Activated T-helper 1 cell treated with anti-CD3 and anti-CD28 coated beads, Interleukin-12 subunit alpha, Interleukin-12 subunit beta, Interleukin-2, Interleukin-4 antibody, amounts not matched to agents 30 ng/mL and 10 ng/mL and 1 ng/mL, durations not matched to agents 14 hours and 24 hours and 36 hours (primary cell): Measurements from ENCODE around the gene FIBIN. TPM values are rescaled to one million over a fixed set of nuclear protein-coding genes. Genes with fewer than 3 reads are reported as not detected.

Experiments
- DNase-seq: peaks from one replicate; pipeline ENCODE4 v3.0.0; 2021; ENCODE audit warnings: low spot score
- H3K27ac Mint-ChIP-seq: one replicate; pipeline ENCODE4 v1.8.0; 2021; ENCODE audit warnings: mild to moderate bottlenecking, mixed read lengths
- H3K27me3 Mint-ChIP-seq: one replicate; pipeline ENCODE4 v1.8.0; 2022; ENCODE audit warnings: mild to moderate bottlenecking, moderate library complexity, mixed read lengths; ENCODE audit not compliant: insufficient read depth
- H3K36me3 Mint-ChIP-seq: one replicate; pipeline ENCODE4 v1.8.0; 2021; ENCODE audit warnings: low read depth, mixed read lengths
- H3K4me1 Mint-ChIP-seq: one replicate; pipeline ENCODE4 v1.8.0; 2021; ENCODE audit warnings: low read depth, mixed read lengths
- H3K4me3 Mint-ChIP-seq: one replicate; pipeline ENCODE4 v1.8.0; 2021; ENCODE audit warnings: mild to moderate bottlenecking, moderate library complexity, mixed read lengths
- H3K9me3 Mint-ChIP-seq: one replicate; pipeline ENCODE4 v1.8.0; 2021; ENCODE audit warnings: mixed read lengths
- intact Hi-C: fragments of 100-400 bp; cut with micrococcal nuclease; formaldehyde crosslinking; loops from one replicate; pipeline ENCODE4 v1.15.1; 2024
- total RNA-seq: library from RNA; stranded (reverse); gene quantifications from 2 replicates; pipeline ENCODE4 v1.2.3, GENCODE V29; 2022

The FIBIN gene
- total RNA-seq, 1 donor from 2014 or later: not detected

DNA sequence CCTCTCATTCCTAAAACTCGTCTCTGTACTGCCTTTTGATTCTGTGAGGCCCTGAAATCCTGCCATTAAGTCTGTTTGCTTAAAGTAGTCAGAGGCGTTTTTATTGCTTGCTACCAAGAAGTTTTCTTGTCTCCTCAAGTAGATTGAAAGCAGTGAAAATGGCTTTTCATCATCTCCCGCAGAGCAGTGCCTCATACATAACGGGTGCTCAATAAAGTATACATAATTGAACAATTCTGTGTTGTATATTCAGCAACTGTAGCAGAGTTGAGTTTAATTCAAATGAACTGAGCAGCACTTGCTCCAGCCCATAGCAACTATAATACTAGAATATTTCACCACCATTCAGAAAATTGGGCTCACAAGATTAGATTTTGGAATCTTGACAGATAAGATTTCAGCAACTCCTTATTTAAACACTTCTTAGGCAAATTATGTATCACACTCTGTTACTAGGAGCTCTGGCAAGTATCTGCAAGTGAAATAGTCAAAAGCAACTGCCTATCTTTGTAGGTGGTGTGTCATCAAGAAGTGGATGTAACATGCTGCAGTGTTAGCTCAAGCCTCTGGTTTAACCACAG is 20.0 kb downstream of the FIBIN start:
- Mint-ChIP-seq H3K9me3 (no peaks in the 10 kb centered on the region), H3K27ac (no peak overlapping the region), H3K4me1 (no peaks in the 10 kb centered on the region), H3K4me3 (no peak overlapping the region), H3K36me3 (no peaks in the 10 kb centered on the region), H3K27me3 (no peaks in the 10 kb centered on the region)
- DNase-seq: no peak
- intact Hi-C loops: no loop called here

DNA sequence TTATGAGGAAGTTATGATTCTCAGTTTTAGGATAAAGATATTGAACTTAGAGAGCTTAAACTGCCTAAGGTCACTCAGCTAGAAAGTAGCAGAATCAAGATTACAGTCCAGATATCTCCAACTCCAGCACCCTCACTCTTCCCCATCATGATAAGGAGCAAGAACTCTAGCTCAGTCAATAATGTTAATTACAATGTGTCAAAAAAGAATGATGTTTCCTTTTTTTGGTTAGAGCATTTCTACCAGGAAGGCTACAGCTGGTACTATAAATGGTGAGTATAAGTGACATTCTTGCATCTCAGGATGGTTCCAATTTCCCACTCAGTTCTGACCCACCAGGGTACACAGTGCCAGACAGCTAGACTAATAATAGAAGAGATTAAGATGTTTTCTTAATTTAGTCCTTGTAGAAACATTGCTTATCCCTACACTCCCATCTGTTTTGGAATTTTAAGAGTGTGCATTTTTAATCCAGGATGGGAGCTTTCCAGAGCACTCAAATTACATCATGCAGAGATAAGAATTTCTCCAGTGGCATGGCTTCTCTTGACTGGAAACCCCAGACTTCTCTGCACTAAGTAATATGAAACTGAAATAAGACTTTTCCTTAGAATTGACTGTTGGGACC is 25.1 kb downstream of the FIBIN start:
- H3K36me3 Mint-ChIP-seq: no peaks in the 10 kb centered on the region
- intact Hi-C loops: no loop called here
- no peak overlapping the region for H3K4me3 Mint-ChIP-seq
- no peaks in the 10 kb centered on the region for H3K4me1 Mint-ChIP-seq
- H3K27me3 Mint-ChIP-seq: no peaks in the 10 kb centered on the region
- DNase-seq: no peak
- no peaks in the 10 kb centered on the region for H3K9me3 Mint-ChIP-seq
- H3K27ac Mint-ChIP-seq: no peak overlapping the region

- Mint-ChIP-seq H3K4me3 (no peak overlapping the region), H3K27me3 (no peaks in the 10 kb centered on the region), H3K36me3 (no peaks in the 10 kb centered on the region), H3K9me3 (peaks cover 4% of the 10 kb centered on the region), H3K4me1 (no peaks in the 10 kb centered on the region), H3K27ac (no peak overlapping the region)
- intact Hi-C loops: no loop called here
- no peak for DNase-seq
These were observed 26.8 kb downstream of the FIBIN start for GRCh38 chr11:27020751-27021150.

DNA sequence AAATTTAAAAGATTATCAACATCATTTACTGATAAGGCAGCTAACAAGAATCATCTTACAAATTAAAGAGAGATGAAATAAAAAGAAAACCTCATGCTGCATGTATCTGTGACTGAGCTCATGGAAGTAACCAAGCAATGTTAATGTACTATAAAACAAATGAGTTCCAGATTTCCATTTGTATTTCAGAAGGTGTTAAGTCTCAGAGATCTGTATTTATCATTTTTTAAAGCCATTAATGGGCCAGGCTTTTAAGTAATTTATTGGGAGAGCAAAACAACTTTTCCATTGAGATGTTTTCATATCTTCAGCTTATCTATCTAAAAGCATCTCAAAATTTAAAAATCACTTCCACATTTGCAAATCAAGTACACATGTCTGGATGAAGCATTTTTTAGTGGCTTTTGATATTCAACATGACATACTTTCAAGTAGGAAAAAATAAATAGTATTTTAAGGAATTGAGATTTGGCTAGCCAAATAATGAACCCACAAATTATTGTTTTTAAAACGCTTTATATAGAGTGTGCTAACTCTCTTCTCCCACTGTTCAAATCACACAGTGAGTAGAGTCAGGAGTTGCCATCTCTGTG is 28.8 kb downstream of the FIBIN start:
- no peaks in the 10 kb centered on the region for H3K4me1 Mint-ChIP-seq
- H3K36me3 Mint-ChIP-seq: no peaks in the 10 kb centered on the region
- intact Hi-C loops: no loop called here
- no peak for DNase-seq
- H3K27me3 Mint-ChIP-seq: no peaks in the 10 kb centered on the region
- H3K27ac Mint-ChIP-seq: no peak overlapping the region
- H3K4me3 Mint-ChIP-seq: no peak overlapping the region
- peaks cover 4% of the 10 kb centered on the region for H3K9me3 Mint-ChIP-seq

GRCh38 chr11:27024865-27025264 is 31.0 kb downstream of the FIBIN start:
- H3K4me1 Mint-ChIP-seq: no peaks in the 10 kb centered on the region
- no peak for DNase-seq
- H3K36me3 Mint-ChIP-seq: no peaks in the 10 kb centered on the region
- no peak overlapping the region for H3K4me3 Mint-ChIP-seq
- peaks cover 4% of the 10 kb centered on the region for H3K9me3 Mint-ChIP-seq
- no peak overlapping the region for H3K27ac Mint-ChIP-seq
- intact Hi-C loops: no loop called here
- no peaks in the 10 kb centered on the region for H3K27me3 Mint-ChIP-seq

DNA sequence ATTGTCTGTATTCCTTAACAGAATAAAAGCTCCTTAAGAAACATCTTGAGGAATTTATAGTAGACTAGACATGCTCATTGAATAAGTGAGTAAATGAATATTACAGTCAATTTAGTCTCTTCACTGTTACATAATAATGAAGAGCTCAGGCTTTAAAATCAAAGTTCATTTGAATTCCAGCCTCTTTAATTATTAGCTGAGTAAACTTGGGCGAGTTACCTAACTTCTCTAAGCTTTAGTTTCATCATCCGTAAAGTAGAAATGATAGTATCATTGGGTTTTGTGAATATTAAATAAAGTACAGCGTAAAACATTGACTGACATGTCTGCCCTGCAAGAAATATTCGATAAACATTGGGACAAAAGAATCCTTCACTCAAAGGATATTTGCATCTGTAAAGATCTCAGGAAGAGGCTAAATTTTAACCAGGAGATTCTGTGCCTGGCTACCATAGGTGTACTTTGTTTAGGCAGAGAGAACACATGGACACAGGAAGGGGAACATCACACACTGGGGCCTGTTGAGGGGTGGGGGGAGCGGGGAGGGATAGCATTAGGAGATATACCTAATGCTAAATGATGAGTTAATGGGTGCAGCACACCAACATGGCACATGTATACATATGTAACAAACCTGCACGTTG is 31.5 kb downstream of the FIBIN start:
- intact Hi-C loops: no loop called here
- Mint-ChIP-seq H3K27me3 (no peaks in the 10 kb centered on the region), H3K27ac (no peak overlapping the region), H3K4me1 (no peaks in the 10 kb centered on the region), H3K4me3 (no peak overlapping the region), H3K36me3 (no peaks in the 10 kb centered on the region), H3K9me3 (peaks cover 4% of the 10 kb centered on the region)
- DNase-seq: no peak

- intact Hi-C loops: no loop called here
- H3K4me1 Mint-ChIP-seq: no peaks in the 10 kb centered on the region
- peaks cover 4% of the 10 kb centered on the region for H3K9me3 Mint-ChIP-seq
- H3K4me3 Mint-ChIP-seq: no peak overlapping the region
- no peaks in the 10 kb centered on the region for H3K36me3 Mint-ChIP-seq
- DNase-seq: no peak
- H3K27me3 Mint-ChIP-seq: no peaks in the 10 kb centered on the region
- H3K27ac Mint-ChIP-seq: no peak overlapping the region
These were observed 32.2 kb downstream of the FIBIN start for GRCh38 chr11:27025957-27026733.

DNA sequence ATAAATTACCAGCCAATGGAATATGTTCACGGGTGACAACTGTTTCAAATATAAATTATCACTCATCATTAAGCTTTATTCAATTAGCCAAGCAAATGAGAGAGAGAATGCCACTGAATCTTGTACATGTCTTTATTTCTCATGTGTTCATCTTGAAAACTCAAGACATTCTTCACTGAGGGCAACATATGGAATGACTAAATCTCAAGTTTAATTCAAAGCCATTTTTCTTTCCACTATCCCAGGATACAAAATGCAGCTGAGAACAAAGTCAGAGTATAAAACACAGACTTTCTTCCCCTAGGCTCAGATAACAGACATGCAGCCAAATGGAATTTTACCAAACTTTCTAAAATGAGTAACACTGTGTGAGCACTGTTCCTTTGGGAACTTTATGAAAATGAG is 34.7 kb downstream of the FIBIN start:
- Mint-ChIP-seq H3K27me3 (no peaks in the 10 kb centered on the region), H3K36me3 (no peaks in the 10 kb centered on the region), H3K27ac (no peak overlapping the region), H3K9me3 (peaks cover 14% of the 10 kb centered on the region), H3K4me3 (no peak overlapping the region), H3K4me1 (no peaks in the 10 kb centered on the region)
- intact Hi-C loops: no loop called here
- DNase-seq: no peak

DNA sequence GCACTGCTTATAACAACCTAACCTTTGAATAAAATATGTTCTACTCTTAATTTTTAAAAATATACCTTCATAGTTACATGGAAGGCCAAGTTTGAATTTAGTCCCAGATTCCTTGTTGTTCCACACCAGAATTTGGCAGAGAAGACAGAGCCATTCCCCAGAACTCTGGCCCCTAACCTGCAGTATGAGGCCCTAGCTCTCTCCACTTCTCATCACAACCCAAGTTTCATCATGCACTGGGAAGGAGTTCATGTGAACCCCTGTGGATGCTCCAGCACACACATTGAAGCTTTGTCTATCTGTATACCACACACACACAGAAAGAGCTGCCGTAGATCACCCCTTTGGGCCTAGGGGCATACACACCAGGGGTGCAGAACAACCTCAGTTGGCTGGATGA is 36.1 kb downstream of the FIBIN start:
- peaks cover 22% of the 10 kb centered on the region for H3K9me3 Mint-ChIP-seq
- no peak for DNase-seq
- intact Hi-C loops: no loop called here
- H3K27me3 Mint-ChIP-seq: no peaks in the 10 kb centered on the region
- no peak overlapping the region for H3K4me3 Mint-ChIP-seq
- H3K4me1 Mint-ChIP-seq: no peaks in the 10 kb centered on the region
- no peaks in the 10 kb centered on the region for H3K36me3 Mint-ChIP-seq
- H3K27ac Mint-ChIP-seq: no peak overlapping the region

DNA sequence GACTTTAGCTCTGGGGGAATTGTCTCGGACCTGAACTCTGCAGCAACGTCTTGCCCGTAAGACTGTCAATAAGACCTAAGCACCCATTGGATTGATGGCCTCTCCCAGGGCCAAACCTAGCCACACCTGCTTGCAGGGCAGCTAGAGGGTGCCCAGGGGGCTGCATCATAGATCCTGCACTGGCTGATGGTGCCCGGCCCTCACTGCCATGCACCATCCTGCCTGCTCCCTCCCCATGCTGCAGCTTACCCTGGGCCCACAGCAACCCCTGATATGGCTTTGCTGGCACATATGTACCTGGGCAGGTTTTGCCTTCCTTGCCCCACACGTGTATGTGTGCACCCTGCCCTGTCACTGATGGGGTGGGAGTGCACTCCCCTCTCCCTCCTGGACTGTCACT is 37.8 kb downstream of the FIBIN start:
- peaks cover 30% of the 10 kb centered on the region for H3K9me3 Mint-ChIP-seq
- H3K27me3 Mint-ChIP-seq: no peaks in the 10 kb centered on the region
- intact Hi-C loops: no loop called here
- H3K4me3 Mint-ChIP-seq: no peak overlapping the region
- DNase-seq: no peak
- H3K4me1 Mint-ChIP-seq: no peaks in the 10 kb centered on the region
- no peaks in the 10 kb centered on the region for H3K36me3 Mint-ChIP-seq
- H3K27ac Mint-ChIP-seq: no peak overlapping the region

GRCh38 chr11:27039873-27040272 is 46.0 kb downstream of the FIBIN start:
- H3K27ac Mint-ChIP-seq: no peak overlapping the region

DNA sequence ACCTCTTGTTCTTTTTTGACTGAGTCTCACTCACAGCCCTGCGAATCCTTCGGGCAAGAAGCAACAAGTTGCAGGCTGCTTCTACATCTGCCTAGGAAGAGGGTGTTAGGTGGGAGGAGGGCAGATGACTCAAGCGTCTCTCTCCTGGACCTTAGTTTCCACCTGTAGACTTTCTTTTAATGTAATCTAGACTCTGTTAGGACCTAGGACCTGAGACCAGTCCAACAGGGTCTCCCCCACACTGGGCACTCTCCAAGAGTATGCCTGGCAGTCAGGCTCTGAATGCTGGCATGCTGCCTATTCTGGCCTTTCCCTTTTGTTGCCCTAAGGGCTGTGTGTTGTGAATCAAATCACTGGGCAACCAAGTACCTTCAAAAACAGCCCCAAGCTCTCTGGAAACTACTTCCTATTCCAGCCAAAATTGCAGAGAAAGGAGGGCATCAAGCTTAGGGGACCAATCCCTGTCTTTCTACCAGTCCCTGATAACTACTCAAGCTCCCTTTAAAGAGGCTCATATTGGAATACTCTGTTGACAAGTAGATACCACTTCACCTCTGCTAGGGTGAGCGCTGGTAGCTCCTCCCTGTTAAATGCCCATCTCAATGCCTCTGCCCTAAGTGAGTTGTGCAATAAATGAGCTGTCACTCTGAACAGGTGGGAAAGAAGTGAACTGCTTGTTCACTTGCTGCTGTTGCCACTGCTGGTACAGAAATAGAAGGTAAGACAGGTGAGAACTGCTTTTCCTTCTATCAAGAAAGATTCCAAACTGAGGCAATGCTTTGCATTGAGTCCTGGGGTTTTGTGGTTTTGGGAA is 46.6 kb downstream of the FIBIN start, which contains the start of gene BBOX1:
TSS of gene BBOX1 (plus strand) at position 514 of the 814 bp plus-strand sequence. CDS start 14,616 bp downstream, outside the sequence.
- no peak within 1 kb of the TSS for H3K4me3 Mint-ChIP-seq
- peaks cover 25% of the 10 kb centered on the region for H3K9me3 Mint-ChIP-seq
- no peaks in the 10 kb centered on the region for H3K36me3 Mint-ChIP-seq
- intact Hi-C loops: no loop called here
- no peaks in the 10 kb centered on the region for H3K27me3 Mint-ChIP-seq
- no peak for DNase-seq
- H3K4me1 Mint-ChIP-seq: no peaks in the 10 kb centered on the region
- no peak within 1 kb of the TSS for H3K27ac Mint-ChIP-seq

More at GRCh38 chr11:27039873-27040272, 46.0 kb downstream of the FIBIN start:
- Mint-ChIP-seq H3K27me3 (no peaks in the 10 kb centered on the region), H3K4me1 (no peaks in the 10 kb centered on the region), H3K9me3 (peaks cover 25% of the 10 kb centered on the region), H3K36me3 (no peaks in the 10 kb centered on the region), H3K4me3 (no peak overlapping the region)
- no peak for DNase-seq
- intact Hi-C loops: no loop called here
